H1 (cell line): ENCODE results near the gene KANSL1. TPM values are rescaled to one million over a fixed set of nuclear protein-coding genes. Genes with fewer than 3 reads are reported as not detected.

ENCODE experiments used
- CTBP2 ChIP-seq: IDR thresholded peaks from 2 replicates; pipeline ENCODE4 v1.7.0; 2011; ENCODE audit warnings: borderline replicate concordance, mild to moderate bottlenecking, moderate library complexity, mixed read lengths, low read length; ENCODE audit not compliant: insufficient read depth, insufficient read length
- NANOG ChIP-seq: IDR thresholded peaks from 2 replicates; pipeline ENCODE4 v1.6.1; 2011; ENCODE audit warnings: low read length, low read depth, mild to moderate bottlenecking, inconsistent platforms; ENCODE audit not compliant: insufficient read depth, poor library complexity, severe bottlenecking
- PHF8 ChIP-seq: fragments of 200-600 bp; sonication (generic); conservative IDR thresholded peaks from 2 replicates; pipeline ENCODE4 v1.7.1; 2012; ENCODE audit warnings: low read depth, mild to moderate bottlenecking, inconsistent platforms, low read length, moderate library complexity
- RFX5 ChIP-seq: IDR thresholded peaks from 2 replicates; pipeline ENCODE4 v1.6.1; 2011; ENCODE audit warnings: low read depth, low read length, improper control_type of control experiment, borderline replicate concordance
- polyA plus RNA-seq, 7 experiments: library from polyadenylated mRNA; depleted of rRNA in 3 of 7; stranded (reverse) in 5 of 7; unstranded in 2 of 7; fragments of >200 nt in 5 of 7; fragments of 200-250 nt in 2 of 7; gene quantifications; 1 replicate in 5 of 7; 2 replicates in 1 of 7; 4 replicates in 1 of 7; pipeline versions ENCODE4 v1.2.1 to v1.2.3, GENCODE V29; 2011 to 2013; ENCODE audit warnings: missing spikeins in 2 of 7, mixed read lengths in 2 of 7
- total RNA-seq: library from RNA; stranded (reverse); fragmentation: NEBNext Ultra II Directional; extraction: Animal tissue kit (Norgen Biotek cat#: 25700); gene quantifications from 2 replicates; pipeline ENCODE4 v1.2.1, GENCODE V29; 2021

Gene KANSL1
- total and polyA plus RNA-seq, 2 of the 8 experiments (the other 6 are each of a cell fraction or from before 2014, with no cell fraction given) = 34.0 to 128 TPM

DNA sequence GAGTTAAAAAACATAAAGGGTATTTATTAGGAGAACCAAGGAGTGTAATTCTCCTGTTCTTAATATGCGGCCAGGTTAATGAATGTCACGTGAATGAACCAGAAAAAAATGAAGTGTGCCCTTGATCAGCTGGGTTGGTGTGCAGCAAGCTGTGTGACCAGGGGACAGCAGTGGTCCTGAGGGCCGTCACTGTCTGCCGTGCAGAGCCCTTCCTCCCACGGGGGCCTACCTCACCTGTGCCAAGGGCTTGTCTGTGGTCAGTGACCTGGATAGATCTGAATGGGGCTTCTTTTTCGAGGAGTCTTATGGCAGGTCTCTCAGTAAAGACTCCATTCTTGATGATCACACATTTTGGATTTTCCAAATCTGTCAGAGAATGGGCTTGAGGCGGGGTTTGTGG, 211.9 kb downstream of the KANSL1 start (continued):
- TF ChIP-seq RFX5 (no peak), PHF8 (no peak), NANOG (no peak), CTBP2 (no peak)
